ENCODE measurements around the gene HIVEP3. TPM values are rescaled to one million over a fixed set of nuclear protein-coding genes. Genes with fewer than 3 reads are reported as not detected.

The HIVEP3 gene
- total and polyA plus RNA-seq, 2 experiments from 2014 or later: 0.57 to 5.9 TPM

DNA sequence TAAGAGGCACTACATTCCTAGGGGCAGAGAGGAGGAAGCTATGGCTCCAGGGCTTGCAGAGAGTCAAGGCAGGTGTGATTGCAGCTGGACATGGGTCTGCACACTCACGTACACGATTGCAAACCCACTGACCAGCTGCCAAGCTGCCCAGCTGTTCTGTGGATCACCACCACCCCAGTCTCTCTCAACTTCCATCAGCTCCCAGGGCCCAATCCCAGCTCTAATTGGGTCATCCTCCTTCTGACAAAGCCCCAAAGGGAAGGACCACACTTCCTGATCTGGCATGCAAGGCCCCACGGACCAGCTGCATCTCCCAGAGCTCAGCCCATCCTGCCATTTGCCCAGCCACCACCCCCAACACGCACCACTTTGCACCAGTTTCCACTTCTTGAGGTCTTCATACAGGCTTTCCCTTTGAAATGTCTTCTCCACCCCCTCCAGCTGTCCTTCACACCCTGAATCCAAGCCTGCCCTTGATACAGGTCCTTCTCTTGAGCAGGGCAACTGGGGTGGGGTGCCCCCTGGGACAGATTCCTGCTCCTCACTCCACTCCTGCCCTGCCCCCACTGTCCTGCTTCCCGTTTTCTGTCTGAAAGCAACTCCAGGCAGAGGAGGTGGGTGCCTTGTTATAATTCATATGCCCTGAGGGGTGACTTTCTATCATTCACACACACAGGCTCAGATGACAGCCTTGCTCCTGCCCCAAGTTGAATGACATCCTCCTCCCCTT, 254.9 kb downstream of the HIVEP3 start:
- Histone ChIP-seq H3K4me3 (no peak overlapping the region), H3K27ac (no peak overlapping the region)

DNA sequence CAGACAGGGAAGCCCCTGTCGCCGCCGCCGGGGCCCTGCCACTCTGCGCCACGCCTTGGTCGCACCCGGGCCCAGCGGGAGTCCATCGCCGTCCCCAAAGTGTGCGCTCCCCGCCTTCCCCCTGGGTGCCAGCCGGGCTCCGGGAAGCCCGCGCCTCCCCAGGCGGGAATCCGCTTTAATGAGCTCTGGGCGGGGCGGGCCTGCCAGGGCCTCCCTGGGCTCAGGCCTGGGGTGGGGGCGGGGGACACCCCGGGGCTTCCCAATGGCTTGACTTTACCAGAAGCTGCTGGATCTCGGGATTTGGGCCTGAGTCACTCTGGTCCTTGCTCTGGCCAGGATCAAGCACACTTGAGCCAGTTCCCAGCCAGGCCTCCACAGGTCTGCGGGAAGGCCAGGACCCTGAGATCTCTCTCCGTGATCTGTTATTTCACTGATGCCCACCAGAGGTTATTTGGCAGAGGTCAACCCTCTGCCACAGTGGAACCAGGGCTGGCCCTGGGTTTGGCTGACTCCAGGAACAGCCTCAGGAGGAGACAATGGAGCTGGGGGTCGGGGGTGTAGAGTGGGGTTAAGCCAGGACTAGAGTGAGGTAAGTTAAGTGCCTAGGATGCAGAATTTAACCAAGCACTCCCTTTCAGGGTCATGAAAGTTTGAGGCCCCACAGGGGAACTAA, 255.8 kb downstream of the HIVEP3 start:
- Histone ChIP-seq H3K27ac (peak overlapping the region; percentile 83), H3K79me2 (no peaks in the 10 kb centered on the region), H3K27me3 (peaks cover 29% of the 10 kb centered on the region), H3K4me3 (peak overlapping the region; percentile 77), H3K9me3 (ENCODE audit: low read depth) (no peaks in the 10 kb centered on the region), H3K4me2 (peak overlapping the region; percentile 96), H4K20me1 (ENCODE audit: insufficient read depth, poor library complexity, severe bottlenecking) (no peaks in the 10 kb centered on the region), H3K4me1 (ENCODE audit: insufficient read depth) (peaks cover 12% of the 10 kb centered on the region), H3K9me2 (replicated peaks; ENCODE audit: insufficient read depth) (no peaks in the 10 kb centered on the region), H3K36me3 (replicated peaks; ENCODE audit: insufficient read depth, low read depth) (no peaks in the 10 kb centered on the region), H2AFZ (peak overlapping the region; percentile 52)
- peak; percentile 80 for DNase-seq (ENCODE audit: low spot score)
- TF ChIP-seq EZH2 (IDR thresholded peaks at IDR 0.05; ENCODE audit: borderline replicate concordance) (no peak), EZH2phosphoT487 (IDR thresholded peaks at IDR 0.05; ENCODE audit: low read depth, severe bottlenecking, unreplicated experiment) (no peak)
- TF ChIP-seq, protein P1, sequence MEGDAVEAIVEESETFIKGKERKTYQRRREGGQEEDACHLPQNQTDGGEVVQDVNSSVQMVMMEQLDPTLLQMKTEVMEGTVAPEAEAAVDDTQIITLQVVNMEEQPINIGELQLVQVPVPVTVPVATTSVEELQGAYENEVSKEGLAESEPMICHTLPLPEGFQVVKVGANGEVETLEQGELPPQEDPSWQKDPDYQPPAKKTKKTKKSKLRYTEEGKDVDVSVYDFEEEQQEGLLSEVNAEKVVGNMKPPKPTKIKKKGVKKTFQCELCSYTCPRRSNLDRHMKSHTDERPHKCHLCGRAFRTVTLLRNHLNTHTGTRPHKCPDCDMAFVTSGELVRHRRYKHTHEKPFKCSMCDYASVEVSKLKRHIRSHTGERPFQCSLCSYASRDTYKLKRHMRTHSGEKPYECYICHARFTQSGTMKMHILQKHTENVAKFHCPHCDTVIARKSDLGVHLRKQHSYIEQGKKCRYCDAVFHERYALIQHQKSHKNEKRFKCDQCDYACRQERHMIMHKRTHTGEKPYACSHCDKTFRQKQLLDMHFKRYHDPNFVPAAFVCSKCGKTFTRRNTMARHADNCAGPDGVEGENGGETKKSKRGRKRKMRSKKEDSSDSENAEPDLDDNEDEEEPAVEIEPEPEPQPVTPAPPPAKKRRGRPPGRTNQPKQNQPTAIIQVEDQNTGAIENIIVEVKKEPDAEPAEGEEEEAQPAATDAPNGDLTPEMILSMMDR (IDR thresholded peaks at IDR 0.05; ENCODE audit: poor library complexity): no peak
- 31% methylated on average over 10 of the region's 27 CpGs for WGBS (ENCODE audit: low lambda C conversion rate, missing lambda C conversion rate)

More for the DNA sequence above, 254.9 kb downstream of the HIVEP3 start:
- 83% methylated on average over 5 of the region's 5 CpGs for WGBS (ENCODE audit: low lambda C conversion rate, missing lambda C conversion rate)
- Histone ChIP-seq H3K9me3 (ENCODE audit: low read depth) (no peaks in the 10 kb centered on the region), H3K36me3 (replicated peaks; ENCODE audit: insufficient read depth, low read depth) (no peaks in the 10 kb centered on the region), H4K20me1 (ENCODE audit: insufficient read depth, poor library complexity, severe bottlenecking) (no peaks in the 10 kb centered on the region), H3K27me3 (peaks cover 27% of the 10 kb centered on the region), H3K4me2 (no peak overlapping the region), H3K4me1 (ENCODE audit: insufficient read depth) (peaks cover 12% of the 10 kb centered on the region), H3K79me2 (no peaks in the 10 kb centered on the region), H3K9me2 (replicated peaks; ENCODE audit: insufficient read depth) (no peaks in the 10 kb centered on the region), H2AFZ (no peak overlapping the region)
- DNase-seq (ENCODE audit: low spot score): no peak
- TF ChIP-seq, protein P1 (IDR thresholded peaks at IDR 0.05; ENCODE audit: poor library complexity): no peak
- TF ChIP-seq EZH2phosphoT487 (IDR thresholded peaks at IDR 0.05; ENCODE audit: low read depth, severe bottlenecking, unreplicated experiment): no peak

DNA sequence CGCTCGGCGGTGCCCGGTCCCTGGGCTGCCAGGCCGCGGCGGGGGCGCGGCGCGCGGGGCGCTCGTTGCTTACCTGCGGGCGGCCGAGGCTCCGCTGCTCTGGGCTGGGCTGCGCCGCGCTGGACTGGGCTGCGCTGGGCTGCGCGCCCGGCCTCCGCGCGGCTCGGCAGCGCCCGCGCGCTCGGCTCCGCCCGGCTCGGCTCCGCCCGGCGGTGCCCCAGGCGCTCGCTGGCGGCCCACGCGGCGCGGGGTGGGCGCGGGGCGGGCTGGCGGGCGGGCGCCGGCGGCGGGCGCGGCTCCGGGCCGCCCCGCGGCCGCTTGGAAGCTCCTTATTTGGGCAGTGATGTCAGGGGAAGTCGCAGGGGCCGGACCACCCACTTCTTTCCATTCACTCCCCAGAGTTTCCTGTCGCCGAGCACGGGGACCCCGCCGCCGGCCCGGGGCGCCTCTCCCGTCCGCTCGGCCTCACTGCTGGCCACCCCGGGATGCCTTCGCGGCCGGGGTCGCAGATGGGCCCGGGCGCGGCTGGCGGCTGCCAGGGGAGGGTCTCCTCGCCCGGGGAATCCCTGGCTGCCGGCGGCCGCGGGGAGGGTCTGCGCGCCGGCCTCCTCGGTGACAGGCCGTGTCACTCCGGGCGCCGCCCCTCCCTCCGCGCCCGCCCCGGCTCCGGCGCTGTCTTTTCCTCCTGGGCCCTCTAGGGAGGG, 256.5 kb downstream of the HIVEP3 start:
- TF ChIP-seq, protein P1 (IDR thresholded peaks at IDR 0.05; ENCODE audit: poor library complexity): no peak
- TF ChIP-seq EZH2phosphoT487 (IDR thresholded peaks at IDR 0.05; ENCODE audit: low read depth, severe bottlenecking, unreplicated experiment) (no peak), EZH2 (IDR thresholded peaks at IDR 0.05; ENCODE audit: borderline replicate concordance) (no peak)
- peak overlapping the region; percentile 96 for H3K4me2 ChIP-seq
- H3K4me3 ChIP-seq: peak overlapping the region; percentile 77
- whole genome bisulfite sequencing (ENCODE audit: low lambda C conversion rate, missing lambda C conversion rate): 2% methylated on average over 44 of the region's 105 CpGs
- no peaks in the 10 kb centered on the region for H3K9me3 ChIP-seq (ENCODE audit: low read depth)
- no peaks in the 10 kb centered on the region for H3K9me2 ChIP-seq (replicated peaks; ENCODE audit: insufficient read depth)
- peak; percentile 82 for DNase-seq (ENCODE audit: low spot score)
- H2AFZ ChIP-seq: peak overlapping the region; percentile 52
- no peaks in the 10 kb centered on the region for H4K20me1 ChIP-seq (ENCODE audit: insufficient read depth, poor library complexity, severe bottlenecking)
- H3K36me3 ChIP-seq (replicated peaks; ENCODE audit: insufficient read depth, low read depth): no peaks in the 10 kb centered on the region
- H3K27ac ChIP-seq: peak overlapping the region; percentile 83
- no peaks in the 10 kb centered on the region for H3K79me2 ChIP-seq
- peaks cover 12% of the 10 kb centered on the region for H3K4me1 ChIP-seq (ENCODE audit: insufficient read depth)
- peaks cover 29% of the 10 kb centered on the region for H3K27me3 ChIP-seq
